GM12878 (cell line): ENCODE measurements around the gene SETD9.

Experiments used
- DPF2 ChIP-seq: fragments of 450-650 bp; IDR thresholded peaks from 2 replicates; pipeline ENCODE4 v1.6.1; 2017; ENCODE audit warnings: mild to moderate bottlenecking
- HCFC1 ChIP-seq: fragments of 150-350 bp; IDR thresholded peaks from 2 replicates; pipeline ENCODE4 v1.6.1; 2014; ENCODE audit warnings: low read length
- HDAC2 ChIP-seq: fragments of 200-600 bp; sonication (generic); IDR thresholded peaks from 2 replicates; pipeline ENCODE4 v1.6.1; 2017
- NRF1 ChIP-seq: conservative IDR thresholded peaks from 2 replicates; pipeline ENCODE4 v1.6.1; 2011; ENCODE audit warnings: mild to moderate bottlenecking, low read depth, low read length, improper control_type of control experiment
- SP1 ChIP-seq: IDR thresholded peaks from one replicate; pipeline ENCODE4 v1.6.1; 2011; ENCODE audit warnings: low read depth, low read length
- SPI1 ChIP-seq: IDR thresholded peaks from 2 replicates; pipeline ENCODE4 v1.6.1; 2011; ENCODE audit warnings: low read depth, mild to moderate bottlenecking, low read length, moderate library complexity, borderline replicate concordance; ENCODE audit not compliant: insufficient read depth
- TCF7 ChIP-seq: IDR thresholded peaks from 2 replicates; pipeline ENCODE4 v1.6.1; 2014; ENCODE audit warnings: antibody characterized with exemption, borderline replicate concordance
- ZNF274 ChIP-seq: IDR thresholded peaks from one replicate; pipeline ENCODE4 v1.8.0; 2011; ENCODE audit not compliant: insufficient read length, insufficient read depth
- TF ChIP-seq, protein P1 (sequence below), 3 experiments: IDR thresholded peaks in 2 of 3; conservative IDR thresholded peaks in 1 of 3; 2 replicates each; pipeline ENCODE4 v1.5.1; 2011; ENCODE audit warnings: low read depth in 3 of 3, low read length in 3 of 3, mild to moderate bottlenecking in 3 of 3, control low read depth in 2 of 3, moderate library complexity in 2 of 3, inconsistent platforms in 1 of 3, mixed read lengths in 1 of 3; ENCODE audit not compliant: control insufficient read depth in 2 of 3, insufficient read depth in 1 of 3; ENCODE audit errors: extremely low read depth in 1 of 3
- TF ChIP-seq, protein P2 (sequence below): IDR thresholded peaks from 2 replicates; pipeline ENCODE4 v1.6.1; 2011; ENCODE audit warnings: low read depth, mild to moderate bottlenecking, low read length, moderate library complexity, borderline replicate concordance; ENCODE audit errors: extremely low read depth

DNA sequence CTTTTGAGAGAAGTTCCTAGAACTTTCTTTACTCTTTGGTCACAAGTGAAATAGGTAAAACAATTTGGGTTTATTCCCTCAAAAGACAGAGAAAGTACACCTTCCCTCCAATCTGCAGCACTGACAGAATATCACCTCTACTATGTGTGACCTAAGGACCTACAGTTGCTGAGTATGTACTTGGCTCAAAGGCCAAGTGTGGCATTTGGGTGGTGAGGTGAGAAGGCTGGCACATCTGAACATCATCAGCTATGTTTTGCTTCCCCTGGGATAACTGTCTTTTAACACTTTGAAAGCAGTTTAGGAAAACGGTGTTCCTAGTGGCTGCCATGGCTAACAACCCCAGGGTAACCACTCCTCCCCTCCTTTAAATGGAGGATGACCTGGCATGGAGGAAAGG is 24.9 kb downstream of the SETD9 start:
- no peak for TF ChIP-seq SPI1
- no peak for TF ChIP-seq SP1
- no peak for TF ChIP-seq ZNF274
- no peak for TF ChIP-seq HDAC2
- TF ChIP-seq HCFC1 = no peak
- TF ChIP-seq, protein P1, sequence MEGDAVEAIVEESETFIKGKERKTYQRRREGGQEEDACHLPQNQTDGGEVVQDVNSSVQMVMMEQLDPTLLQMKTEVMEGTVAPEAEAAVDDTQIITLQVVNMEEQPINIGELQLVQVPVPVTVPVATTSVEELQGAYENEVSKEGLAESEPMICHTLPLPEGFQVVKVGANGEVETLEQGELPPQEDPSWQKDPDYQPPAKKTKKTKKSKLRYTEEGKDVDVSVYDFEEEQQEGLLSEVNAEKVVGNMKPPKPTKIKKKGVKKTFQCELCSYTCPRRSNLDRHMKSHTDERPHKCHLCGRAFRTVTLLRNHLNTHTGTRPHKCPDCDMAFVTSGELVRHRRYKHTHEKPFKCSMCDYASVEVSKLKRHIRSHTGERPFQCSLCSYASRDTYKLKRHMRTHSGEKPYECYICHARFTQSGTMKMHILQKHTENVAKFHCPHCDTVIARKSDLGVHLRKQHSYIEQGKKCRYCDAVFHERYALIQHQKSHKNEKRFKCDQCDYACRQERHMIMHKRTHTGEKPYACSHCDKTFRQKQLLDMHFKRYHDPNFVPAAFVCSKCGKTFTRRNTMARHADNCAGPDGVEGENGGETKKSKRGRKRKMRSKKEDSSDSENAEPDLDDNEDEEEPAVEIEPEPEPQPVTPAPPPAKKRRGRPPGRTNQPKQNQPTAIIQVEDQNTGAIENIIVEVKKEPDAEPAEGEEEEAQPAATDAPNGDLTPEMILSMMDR (IDR thresholded peaks at IDR 0.05 in 2 of 3, conservative IDR thresholded peaks at IDR 0.05 in 1 of 3; ENCODE audit: control insufficient read depth in 2 of 3, extremely low read depth in 1 of 3, insufficient read depth in 1 of 3, low read depth in 3 of 3, low read length in 3 of 3) = no peak
- no peak for TF ChIP-seq NRF1
- TF ChIP-seq, protein P2, sequence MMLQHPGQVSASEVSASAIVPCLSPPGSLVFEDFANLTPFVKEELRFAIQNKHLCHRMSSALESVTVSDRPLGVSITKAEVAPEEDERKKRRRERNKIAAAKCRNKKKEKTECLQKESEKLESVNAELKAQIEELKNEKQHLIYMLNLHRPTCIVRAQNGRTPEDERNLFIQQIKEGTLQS = no peak
- no peak for TF ChIP-seq DPF2
- TF ChIP-seq TCF7 = no peak
